Hematopoietic multipotent progenitor cell treated with erythropoietin and hydrocortisone succinate and interleukin-3 and kit ligand, for 8 days (in vitro differentiated cells): ENCODE results near the gene ELL2.
A peak's percentile ranks its signal among the peaks of the same experiment; 100 is the strongest.

ENCODE experiments used
- DNase-seq: peaks from one replicate; pipeline ENCODE4 v3.0.0-alpha.2; 2015

ELL2 gene

DNA sequence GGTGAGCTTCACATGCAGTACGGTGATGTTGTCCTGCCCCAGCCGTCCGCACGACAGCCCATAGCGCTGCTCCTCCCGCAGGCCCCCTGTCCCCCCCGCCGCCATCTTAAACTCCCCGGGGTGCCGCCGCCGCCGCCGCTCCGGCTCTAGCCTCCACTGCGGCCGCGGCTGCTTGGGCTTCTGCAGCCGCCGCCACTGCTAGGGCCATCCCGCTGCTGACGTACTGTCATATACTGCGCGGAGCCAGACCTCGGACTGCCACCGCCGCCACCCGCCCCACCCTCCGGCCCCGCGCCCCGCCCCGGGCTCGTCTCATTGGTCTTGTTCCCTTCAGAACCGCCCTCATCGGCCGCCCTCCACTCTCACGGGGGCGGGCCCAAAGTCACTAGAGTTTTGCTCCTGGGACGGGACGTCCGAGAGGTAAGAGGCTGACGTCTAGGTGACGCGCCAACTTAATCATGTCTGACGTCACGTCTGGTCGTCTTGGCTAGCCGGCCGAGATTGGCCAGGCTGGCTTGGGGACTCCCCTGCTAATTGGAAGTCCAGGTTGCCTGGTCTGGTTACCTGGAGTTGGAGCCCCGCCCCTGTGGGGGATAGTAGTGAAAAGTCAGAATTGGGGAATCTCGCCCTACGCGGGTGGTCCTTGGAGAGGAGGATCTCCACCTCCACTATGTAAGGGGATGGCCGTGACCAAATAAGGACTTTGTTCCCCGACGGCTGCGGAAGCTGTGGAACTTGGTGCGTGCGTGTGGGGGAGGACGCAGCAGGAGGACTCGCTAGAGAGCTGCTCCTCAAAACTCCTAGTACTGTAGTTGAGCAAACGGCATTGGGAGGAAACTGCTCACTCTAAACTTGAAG, at the start of gene ELL2:
Gene ELL2, minus strand, starts transcription at position 235 of the 858 bp plus-strand sequence. Its CDS starts 130 bp downstream, at position 105.
- DNase-seq, result peak; percentile 99

DNA sequence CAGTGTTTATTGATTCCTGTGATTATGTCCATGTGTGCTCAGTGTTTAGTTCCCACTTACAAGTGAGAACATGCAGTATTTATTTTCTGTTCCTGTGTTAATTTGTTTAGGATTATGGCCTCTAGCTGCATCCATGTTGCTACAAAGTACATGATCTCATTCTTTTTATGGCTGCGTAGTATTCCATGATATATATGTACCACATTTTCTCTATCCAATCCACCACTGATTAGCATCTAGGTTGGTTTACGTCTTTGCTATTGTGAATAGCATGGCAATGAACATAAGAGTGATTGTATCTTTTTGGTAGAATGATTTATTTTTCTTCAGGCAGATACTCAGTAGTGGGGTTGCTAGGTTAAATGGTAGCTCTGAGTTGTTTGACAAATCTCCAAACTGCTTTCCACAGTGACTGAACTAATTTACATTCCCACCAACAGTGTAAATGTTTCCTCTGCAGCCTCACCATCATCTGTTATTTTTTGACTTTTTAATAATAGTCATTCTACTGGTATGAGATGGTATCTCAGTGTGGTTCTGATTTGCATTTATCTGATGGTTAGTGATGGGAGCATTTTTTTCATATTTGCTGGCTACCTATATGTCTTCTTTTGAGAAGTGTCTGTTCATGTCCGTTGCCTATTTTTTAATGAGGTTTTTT, 47.5 kb upstream of the ELL2 start:
- no peak for DNase-seq

DNA sequence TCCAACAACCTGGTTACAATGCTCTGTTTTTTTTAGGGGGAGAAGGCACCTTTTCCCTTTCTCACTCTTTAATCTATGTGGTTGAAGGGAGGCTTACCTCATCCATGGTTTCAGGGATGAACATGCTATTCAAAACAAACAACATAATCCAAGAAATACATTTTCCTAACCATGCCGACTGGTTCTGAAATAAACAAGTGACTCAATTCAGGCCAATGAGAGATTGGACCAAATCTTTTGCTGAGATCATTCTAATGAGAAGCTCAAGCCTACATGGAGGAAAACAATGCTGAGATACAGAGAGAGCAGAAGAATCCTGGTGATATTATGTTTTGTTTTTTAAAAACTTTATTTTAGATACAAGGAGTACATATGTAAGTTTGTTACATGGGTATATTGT, 46.8 kb upstream of the ELL2 start:
- DNase-seq, result no peak

DNA sequence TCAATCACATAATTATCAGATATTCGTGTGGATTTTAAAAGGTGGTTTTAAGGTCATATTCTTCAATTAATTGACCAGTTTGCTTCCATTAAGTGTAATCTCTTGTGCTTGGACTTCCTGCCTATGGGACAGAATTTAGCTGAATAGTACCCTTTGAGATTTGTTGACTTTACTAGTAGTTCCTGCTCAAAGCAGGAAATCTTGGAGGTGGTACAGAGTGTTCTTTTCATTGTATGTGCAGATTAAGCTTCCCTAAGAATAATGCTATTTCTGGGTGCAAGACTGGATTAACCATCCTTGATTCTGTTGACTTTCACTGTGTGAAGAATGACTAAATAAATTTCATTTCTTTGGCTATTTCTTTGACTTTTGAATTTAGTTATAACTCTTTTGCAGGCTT, 45.4 kb upstream of the ELL2 start:
- no peak for DNase-seq

DNA sequence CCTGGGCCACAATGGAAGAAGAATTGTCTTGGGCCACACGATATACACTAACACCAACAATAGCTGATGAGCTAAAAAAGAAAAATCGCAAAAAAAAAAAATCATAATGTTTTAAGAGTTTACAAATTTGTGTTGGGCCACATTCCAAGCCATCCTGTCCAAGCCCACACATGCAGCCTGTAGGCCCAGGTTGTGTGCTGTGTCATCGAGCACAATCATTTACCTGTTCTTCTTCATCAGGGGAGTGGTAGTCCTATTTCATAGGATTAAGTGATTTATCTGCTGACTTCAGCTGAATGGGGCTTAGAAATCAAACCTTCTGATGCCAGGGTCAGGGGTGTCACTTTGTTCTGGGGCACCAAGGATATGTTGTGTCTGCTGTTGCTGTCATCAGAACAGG, 44.6 kb upstream of the ELL2 start:
- DNase-seq, result no peak

DNA sequence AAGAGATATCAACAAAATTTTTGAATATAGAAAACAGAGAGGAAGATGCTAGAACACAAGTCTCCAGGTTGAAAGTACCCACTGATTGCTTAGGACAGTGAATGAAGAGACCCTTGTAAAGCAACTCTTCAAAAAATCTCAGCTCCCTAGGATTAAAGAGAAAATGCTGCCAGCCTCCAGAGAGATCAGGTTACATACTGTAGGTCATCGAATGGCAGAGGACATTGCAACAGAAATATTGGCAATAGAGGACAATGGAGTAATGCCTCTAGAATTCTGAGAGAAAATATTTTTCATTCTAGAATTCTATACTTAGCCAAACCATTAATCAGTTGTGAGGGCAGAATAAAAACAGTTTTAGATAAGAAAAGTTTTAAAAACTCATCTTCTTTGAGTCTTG, 43.1 kb upstream of the ELL2 start:
- no peak for DNase-seq

DNA sequence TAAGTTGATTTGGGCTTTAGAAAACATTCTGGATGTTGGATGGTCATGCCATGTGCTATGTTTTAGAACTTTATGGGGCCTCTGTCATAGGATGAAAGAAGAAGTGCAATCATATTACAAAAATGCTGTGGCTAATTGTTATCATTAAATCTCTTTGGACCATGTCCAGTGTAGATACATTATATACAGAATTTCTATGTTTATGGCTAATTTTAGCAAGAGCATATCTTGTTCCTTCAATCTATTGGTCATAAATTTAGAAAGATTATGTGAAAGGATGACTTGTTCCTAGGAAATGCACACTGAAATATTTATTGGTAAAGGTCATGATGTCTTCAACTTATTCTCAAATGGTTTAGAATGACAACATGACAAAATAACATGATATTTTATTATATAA, 42.4 kb upstream of the ELL2 start:
- DNase-seq, result no peak

DNA sequence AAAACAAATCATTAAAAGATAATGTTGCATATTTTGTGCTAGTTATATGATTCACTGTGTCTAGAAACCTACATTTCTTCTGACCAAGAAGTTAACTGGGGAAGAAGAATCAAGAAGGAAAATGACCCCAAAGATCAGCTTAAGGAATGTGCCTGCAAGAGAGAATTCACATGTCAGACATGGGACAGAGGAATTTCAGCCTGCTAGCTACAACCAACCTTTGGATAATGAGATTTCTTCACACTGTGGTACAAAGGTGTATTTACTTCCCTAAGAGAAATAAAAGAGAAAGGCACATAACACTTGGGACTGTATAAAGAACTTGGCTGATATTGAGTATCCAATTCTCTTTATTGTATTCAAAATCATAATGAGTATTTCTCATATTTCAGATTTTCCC, 39.6 kb upstream of the ELL2 start:
- DNase-seq, result no peak

DNA sequence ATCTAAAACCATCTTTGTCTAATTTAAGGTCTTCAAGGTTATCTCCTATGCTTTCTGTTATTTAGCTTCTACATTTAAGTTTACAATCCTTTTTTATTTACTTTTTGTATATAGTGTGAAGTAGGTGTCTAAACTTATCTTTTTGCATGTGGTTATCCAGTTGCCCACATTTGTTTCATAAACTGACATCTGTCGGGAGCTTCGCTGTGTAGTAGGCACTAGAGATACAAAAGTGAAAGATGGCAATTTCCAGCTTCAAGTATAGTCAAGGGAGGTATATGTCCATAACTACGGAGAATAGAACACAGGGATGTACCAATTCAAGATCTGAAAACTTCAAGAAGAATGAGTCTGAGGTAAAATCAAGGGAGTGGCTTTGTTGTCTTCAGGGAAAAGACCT, 38.7 kb upstream of the ELL2 start:
- DNase-seq, result peak; percentile 11

DNA sequence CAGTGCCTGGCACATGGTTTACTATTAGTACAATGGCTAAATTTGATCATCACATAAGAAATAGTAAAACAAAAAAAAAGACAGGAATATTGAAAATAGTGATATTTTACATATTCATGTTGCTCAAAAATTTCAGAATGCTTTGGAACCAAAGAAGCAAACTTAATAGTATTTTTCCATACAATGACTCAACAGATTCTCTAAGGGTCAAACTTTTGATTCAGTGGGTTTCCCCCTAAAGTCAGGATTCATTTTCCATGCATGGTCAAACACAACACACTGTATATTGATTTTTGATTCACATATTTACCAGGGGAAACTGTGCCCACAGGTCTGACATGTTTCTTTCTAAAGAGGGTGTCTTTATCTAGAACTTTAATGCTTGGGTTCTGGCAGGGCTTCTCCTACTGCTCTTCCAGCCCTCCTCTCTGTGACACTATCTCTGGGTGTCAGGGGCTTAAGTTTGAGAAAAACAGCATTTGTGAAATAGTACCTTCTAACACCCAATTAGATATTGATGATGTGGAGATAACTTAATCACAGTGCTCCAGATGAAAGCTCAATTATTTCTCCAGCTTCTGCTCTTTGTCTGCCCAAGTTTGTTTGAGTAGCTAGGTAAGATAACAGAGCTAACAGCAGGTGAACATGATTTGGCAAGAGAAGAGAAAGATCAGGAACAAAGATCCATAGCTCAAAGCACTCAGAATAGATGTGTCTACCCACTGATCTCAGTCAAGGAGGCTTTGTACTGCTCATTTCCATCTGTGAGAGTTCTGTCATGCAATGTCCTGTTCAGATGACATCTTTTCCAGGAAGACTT, 35.5 kb upstream of the ELL2 start:
- DNase-seq, result peak; percentile 88

DNA sequence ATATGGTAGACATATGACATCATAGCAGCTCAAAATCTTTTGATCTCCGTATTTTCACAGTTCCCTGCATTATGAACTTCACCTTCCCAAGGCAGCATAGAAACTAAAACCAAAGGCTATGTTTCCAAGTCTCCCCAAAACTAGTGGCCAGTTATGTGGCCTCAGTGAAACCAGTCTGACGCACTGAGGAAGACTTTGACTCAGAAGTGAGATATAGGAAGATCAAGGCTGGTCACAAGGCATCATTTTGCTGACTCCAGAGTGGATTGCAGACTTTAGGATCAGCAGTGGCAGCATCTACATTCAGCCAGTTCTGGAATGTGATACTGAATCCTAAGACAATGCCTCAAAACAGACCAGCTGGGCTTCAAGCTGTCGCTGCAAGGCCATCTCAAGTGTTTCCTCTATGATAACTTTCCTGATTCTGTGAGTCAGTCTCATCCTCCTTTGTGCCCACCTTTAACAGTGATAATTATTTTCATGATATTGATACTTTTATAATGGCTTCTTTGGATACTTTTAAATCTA, 34.4 kb upstream of the ELL2 start:
- DNase-seq, result no peak

DNA sequence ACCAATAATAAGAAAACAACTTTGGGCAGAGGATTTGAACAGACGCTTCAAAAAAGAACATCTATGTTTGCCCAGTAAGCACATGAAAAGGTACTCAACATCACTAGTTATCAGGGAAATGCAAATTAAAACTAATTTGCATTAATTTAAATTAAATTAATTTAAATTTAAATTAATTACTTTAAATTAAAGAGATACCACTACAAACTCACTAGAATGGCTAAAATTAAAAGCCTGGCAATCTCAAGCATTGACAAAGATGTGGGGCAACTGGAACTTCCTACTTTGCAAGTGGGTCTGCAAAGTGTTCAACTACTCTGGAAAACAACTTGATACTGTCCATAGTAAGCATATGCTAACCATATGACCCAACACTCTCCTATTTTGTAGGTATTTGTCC, 32.1 kb upstream of the ELL2 start:
- DNase-seq, result no peak

DNA sequence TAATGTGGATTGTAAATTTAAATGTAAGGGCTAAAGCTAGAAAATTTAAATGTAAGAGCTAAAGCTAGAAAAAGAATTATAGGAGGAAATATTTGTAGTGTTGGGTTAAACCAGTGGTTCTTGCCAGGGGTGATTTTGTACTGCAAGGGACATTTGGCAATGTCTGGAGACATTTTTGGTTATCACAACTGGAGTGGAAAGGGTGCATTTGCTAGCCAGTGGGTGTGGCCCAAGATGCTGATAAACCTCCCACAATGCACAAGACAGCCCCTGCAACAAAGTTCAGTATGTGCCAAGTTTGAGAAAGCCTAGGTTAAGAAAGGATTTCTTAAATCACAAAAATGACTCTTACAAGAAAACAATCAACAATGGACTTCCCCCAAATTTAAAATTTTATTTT, 31.6 kb upstream of the ELL2 start:
- peak; percentile 81 for DNase-seq

DNA sequence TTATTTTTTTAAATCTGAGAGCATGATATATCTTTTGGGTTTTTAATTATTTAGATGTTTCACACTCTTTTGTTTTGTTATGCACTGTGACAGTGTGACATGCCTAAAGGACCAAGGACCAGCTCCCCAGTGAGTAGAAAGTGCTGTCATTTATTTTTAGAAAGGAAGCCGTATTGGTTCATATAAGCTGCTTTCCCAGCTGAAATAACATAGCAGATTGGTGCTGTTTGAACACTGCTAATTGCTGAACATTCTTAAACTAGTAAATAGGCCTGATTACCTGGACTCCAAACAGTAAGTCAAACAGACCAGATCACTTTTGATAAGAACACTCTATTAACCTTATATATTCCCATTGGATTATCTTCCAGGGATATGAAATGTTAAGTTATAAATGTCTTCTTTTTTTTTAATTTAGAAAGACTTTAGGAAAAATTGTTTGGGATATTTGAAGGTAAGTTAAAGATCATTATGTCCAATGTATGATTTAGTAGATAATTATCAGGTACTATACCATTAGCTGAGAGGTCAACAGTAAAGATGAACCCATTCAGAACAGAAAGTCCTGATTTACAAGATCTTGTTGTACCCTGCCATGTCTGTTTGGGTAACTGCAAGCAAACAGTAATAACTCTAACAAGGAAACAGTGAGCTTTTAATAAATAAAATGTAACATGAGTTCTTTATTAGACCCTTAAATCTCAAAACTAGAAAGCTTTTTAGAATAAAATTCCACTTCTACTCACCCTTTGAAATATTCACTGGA, 27.8 kb upstream of the ELL2 start:
- DNase-seq, result no peak

DNA sequence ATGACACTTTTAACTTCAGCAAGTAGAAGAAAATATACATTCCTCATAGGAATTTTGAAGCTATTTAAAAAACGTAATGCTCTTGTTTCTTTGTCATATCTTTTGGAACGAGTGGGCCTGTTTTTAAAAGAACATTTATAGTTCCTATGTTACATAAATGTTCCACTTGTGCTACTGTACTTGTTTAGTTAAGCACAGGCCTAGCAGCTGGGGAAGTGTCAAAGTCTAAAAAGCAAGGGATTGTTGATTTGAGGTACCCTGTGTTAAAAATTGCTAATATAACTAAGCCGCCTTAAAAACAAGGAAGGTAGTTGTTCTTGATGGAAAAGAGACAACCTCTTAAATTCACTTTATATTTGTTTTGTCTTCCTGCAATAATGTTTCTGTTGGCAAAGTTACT, 27.2 kb upstream of the ELL2 start:
- DNase-seq, result no peak

DNA sequence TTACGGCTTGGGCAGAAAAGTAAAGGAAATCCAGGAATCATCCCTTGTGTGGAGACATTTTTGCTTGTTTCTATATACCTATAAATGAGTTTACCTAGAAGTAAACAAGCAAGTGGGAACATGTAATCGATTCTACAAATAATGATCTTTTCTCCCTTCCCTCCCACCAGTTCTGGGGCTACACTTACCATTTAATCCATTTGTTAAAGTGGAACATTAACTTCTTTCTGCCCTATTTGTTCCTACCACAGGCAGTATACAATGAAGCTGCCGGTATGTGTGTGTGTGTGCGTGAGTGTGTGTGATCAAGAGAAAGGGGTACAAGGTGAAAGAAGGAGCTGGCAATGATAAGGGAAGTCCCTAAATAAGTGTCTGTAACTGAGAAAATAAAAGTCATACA, 26.4 kb upstream of the ELL2 start:
- DNase-seq, result no peak

DNA sequence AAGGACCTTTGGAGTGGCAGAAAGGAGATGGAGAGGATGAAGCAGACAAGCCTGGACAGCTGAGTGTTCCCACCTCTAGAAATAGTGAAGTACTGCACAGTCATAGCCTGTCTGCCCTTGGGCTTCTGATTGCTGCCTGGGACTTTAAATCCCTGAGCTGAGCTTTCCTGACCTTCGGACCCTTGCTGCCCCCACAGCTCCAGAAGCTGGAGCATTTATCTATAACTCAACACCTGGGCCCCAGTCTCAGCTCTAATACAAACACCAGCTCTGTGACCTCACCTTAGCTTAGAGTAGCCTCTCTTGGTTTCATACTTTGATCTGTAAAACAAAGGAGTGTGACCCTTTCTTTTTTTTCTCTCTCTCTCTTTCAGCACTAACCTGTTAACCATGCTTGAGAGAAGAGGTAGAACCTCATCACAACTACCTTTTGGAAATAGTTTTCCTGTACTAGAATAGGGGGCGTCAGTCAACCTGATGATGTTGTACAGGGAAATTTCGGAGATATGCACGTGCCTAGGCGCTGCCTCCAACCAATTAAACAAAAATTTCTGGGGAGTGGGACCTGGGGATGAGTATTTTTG, 25.4 kb upstream of the ELL2 start:
- no peak for DNase-seq

DNA sequence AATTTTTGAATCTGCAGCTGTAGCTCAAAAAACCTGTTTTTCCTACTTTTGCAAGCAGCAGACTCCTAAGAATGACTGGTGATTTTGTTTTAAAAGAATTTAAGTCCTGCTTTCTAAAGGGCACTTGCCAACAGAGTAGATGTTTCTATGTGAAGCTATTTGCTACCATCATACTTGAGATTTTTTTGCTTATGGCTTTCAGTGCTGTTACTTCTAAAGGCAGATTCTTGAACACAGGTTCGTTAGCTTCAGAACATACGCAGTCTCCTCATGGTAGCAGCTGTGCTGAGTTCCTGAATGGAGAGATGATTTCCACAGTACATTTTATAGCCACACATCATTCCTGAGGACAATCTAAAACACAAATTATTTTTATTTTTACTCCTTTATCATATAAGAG, 24.4 kb upstream of the ELL2 start:
- DNase-seq, result no peak

DNA sequence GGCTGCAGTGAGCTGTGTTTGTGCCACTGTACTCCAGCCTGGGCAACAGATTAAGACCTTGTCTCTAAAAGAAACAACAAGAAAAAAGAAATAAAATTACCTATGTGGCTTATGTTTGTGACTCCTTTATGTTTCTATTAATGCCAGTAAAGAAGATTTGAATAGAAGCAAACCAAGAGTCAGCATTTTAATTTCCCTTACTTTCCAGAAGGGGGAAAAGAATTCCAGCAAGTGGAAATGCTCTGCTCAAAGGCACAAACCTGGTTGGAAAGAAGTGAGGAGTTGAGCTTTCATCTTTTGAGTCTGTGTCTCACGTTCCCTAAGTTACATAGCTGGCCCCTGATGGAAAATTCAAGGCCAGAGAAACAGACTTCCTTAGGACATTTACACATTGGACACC, 23.6 kb upstream of the ELL2 start:
- DNase-seq, result no peak

DNA sequence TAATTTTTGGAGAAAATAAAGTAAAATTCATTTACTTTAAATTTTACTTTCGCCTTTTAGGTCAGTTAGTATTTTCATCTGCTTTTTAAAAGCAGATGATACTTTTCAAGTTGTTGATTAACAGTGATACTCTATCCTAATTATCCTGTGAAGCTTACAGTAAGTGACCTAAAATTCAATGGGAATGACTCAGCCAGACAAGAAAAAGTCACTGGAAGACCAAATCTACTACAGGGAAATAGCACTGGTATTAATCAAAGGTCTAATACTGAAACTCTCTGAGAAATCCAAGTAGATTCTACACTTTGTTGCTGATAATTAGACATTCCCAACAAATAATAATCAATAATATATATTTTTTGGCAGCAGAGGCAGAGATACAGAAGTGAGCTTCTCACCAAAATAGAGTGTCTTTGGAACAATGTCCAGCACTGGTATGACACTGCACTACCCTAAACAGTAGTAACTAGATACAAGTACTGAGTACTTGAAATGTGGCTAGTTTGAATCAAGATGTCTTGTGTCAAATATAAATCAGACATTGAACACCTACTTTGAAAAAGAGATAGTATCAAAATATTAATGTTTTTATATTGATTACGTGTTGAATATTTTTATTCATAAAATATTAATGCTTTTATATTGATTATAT, 22.8 kb upstream of the ELL2 start:
- no peak for DNase-seq

DNA sequence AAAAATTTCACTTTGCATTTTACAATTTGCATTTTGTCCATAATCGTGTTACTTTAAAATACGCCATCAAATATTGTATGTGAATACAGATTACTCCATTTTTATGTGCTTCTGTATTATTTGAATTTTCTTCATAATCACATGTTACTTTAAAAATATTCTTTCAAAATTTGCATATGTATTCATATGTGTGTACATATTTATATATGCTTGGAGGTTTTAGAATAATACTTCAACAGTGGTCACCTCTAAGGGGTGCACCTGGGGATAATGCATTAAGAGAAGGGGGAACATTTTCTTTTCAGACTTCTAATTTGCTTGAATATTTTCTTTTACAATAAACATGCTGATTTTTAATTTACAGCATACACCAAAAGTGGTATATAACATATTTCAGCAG, 21.9 kb upstream of the ELL2 start:
- DNase-seq, result no peak

DNA sequence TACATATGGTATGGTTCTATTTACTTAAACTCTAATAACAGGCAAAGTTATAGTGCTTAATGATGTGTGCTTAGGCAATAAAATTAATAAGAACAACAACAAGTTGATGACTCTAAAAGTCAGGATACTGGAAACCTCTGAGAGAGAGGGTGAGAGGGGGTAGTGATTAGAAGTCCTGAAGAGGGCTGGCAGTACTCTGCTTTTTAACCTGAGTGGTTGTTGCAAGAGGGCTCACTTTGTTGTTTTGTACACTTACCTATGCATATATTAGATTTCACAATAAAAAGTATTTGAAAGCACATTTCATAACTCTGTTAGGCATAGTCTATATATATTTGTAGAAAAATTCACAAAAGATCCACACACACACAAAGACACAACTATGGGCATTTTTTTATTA, 21.4 kb upstream of the ELL2 start:
- DNase-seq, result no peak
